GM12878 (cell line): ENCODE measurements around the gene AGTPBP1. TPM values are rescaled to one million over a fixed set of nuclear protein-coding genes. Genes with fewer than 3 reads are reported as not detected.

Experiments
- ATF7 ChIP-seq: fragments of 450-650 bp; IDR thresholded peaks from 2 replicates; pipeline ENCODE4 v1.6.1; 2016; ENCODE audit warnings: low read depth, mild to moderate bottlenecking
- BCL11A ChIP-seq: IDR thresholded peaks from 2 replicates; pipeline ENCODE4 v1.6.1; 2011; ENCODE audit warnings: low read depth, low read length
- BMI1 ChIP-seq: fragments of 450-650 bp; IDR thresholded peaks from 2 replicates; pipeline ENCODE4 v1.6.1; 2016; ENCODE audit warnings: mild to moderate bottlenecking, moderate library complexity, borderline replicate concordance
- CHD4 ChIP-seq: fragments of 200-600 bp; sonication (generic); IDR thresholded peaks from 2 replicates; pipeline ENCODE4 v1.6.1; 2016; ENCODE audit warnings: mild to moderate bottlenecking
- CREB1 ChIP-seq: IDR thresholded peaks from 2 replicates; pipeline ENCODE4 v1.6.1; 2012; ENCODE audit warnings: low read depth, mild to moderate bottlenecking, inconsistent platforms
- CREM ChIP-seq: IDR thresholded peaks from 2 replicates; pipeline ENCODE4 v1.6.1; 2014; ENCODE audit warnings: antibody characterized with exemption, low read depth
- E4F1 ChIP-seq: fragments of 450-650 bp; IDR thresholded peaks from 2 replicates; pipeline ENCODE4 v1.6.1; 2018; ENCODE audit warnings: borderline replicate concordance, mild to moderate bottlenecking; ENCODE audit not compliant: partially characterized antibody
- GABPA ChIP-seq: IDR thresholded peaks from 2 replicates; pipeline ENCODE4 v1.6.1; 2014; ENCODE audit warnings: antibody characterized with exemption, low read depth, mild to moderate bottlenecking, inconsistent platforms
- IKZF2 ChIP-seq, 2 experiments: fragments of 450-650 bp; IDR thresholded peaks; 2 replicates each; pipeline ENCODE4 v1.6.1; 2017; ENCODE audit warnings: mild to moderate bottlenecking in 2 of 2, moderate library complexity in 2 of 2
- IRF4 ChIP-seq: IDR thresholded peaks from 2 replicates; pipeline ENCODE4 v1.6.1; 2011; ENCODE audit warnings: low read depth, low read length
- JUNB ChIP-seq: IDR thresholded peaks from 2 replicates; pipeline ENCODE4 v1.6.1; 2016; ENCODE audit warnings: antibody characterized with exemption, mild to moderate bottlenecking
- KDM1A ChIP-seq: fragments of 200-600 bp; sonication (generic); IDR thresholded peaks from 2 replicates; pipeline ENCODE4 v1.6.1; 2016; ENCODE audit warnings: borderline replicate concordance
- MEF2B ChIP-seq: fragments of 450-650 bp; IDR thresholded peaks from 2 replicates; pipeline ENCODE4 v1.6.1; 2018; ENCODE audit warnings: mild to moderate bottlenecking, moderate library complexity; ENCODE audit not compliant: partially characterized antibody, poor library complexity, severe bottlenecking
- MYC ChIP-seq: IDR thresholded peaks from 2 replicates; pipeline ENCODE4 v1.6.1; 2011; ENCODE audit warnings: mild to moderate bottlenecking, low read length, moderate library complexity, inconsistent platforms; ENCODE audit not compliant: insufficient read depth, insufficient replicate concordance, insufficient read length, severe bottlenecking
- NFIC ChIP-seq: IDR thresholded peaks from 2 replicates; pipeline ENCODE4 v1.6.1; 2012; ENCODE audit warnings: low read depth, mild to moderate bottlenecking, inconsistent platforms, low read length, moderate library complexity
- NRF1 ChIP-seq: conservative IDR thresholded peaks from 2 replicates; pipeline ENCODE4 v1.6.1; 2011; ENCODE audit warnings: mild to moderate bottlenecking, low read depth, low read length, improper control_type of control experiment
- PAX5 ChIP-seq: IDR thresholded peaks from 2 replicates; pipeline ENCODE4 v1.6.1; 2011; ENCODE audit warnings: low read depth, low read length, borderline replicate concordance
- PML ChIP-seq: IDR thresholded peaks from 2 replicates; pipeline ENCODE4 v1.6.1; 2012; ENCODE audit warnings: low read length, inconsistent platforms
- RAD51 ChIP-seq: fragments of 450-650 bp; IDR thresholded peaks from 2 replicates; pipeline ENCODE4 v1.6.1; 2016; ENCODE audit warnings: moderate library complexity, mild to moderate bottlenecking, inconsistent platforms
- RBBP5 ChIP-seq: fragments of 200-600 bp; sonication (generic); conservative IDR thresholded peaks from 2 replicates; pipeline ENCODE4 v1.6.1; 2016
- RCOR1 ChIP-seq: conservative IDR thresholded peaks from 2 replicates; pipeline ENCODE4 v1.6.1; 2012; ENCODE audit warnings: low read depth, low read length, improper control_type of control experiment
- RFX5 ChIP-seq: IDR thresholded peaks from 2 replicates; pipeline ENCODE4 v1.6.1; 2011; ENCODE audit warnings: low read depth, low read length, improper control_type of control experiment
- RUNX3 ChIP-seq: IDR thresholded peaks from 2 replicates; pipeline ENCODE4 v1.6.1; 2012; ENCODE audit warnings: low read length, inconsistent platforms
- STAT1 ChIP-seq: fragments of 450-650 bp; conservative IDR thresholded peaks from 2 replicates; pipeline ENCODE4 v1.6.1; 2014; ENCODE audit warnings: antibody characterized with exemption, mild to moderate bottlenecking
- YBX1 ChIP-seq: fragments of 450-650 bp; IDR thresholded peaks from 2 replicates; pipeline ENCODE4 v1.6.1; 2016; ENCODE audit warnings: antibody characterized with exemption
- YY1 ChIP-seq: IDR thresholded peaks from 2 replicates; pipeline ENCODE4 v1.6.1; 2011; ENCODE audit warnings: low read depth, mild to moderate bottlenecking, low read length
- ZNF217 ChIP-seq: fragments of 450-650 bp; IDR thresholded peaks from 2 replicates; pipeline ENCODE4 v1.6.1; 2017; ENCODE audit warnings: antibody characterized with exemption, mild to moderate bottlenecking
- polyA plus RNA-seq, 11 experiments: library from polyadenylated mRNA; depleted of rRNA in 4 of 11; unstranded in 6 of 11; stranded (reverse) in 5 of 11; fragments of >200 nt; fragmentation: Nextera tagmentation in 4 of 11; fragmentation: Illumina TruSeq in 1 of 11; extraction: Ambion mirVana in 4 of 11; extraction: Trizol in 1 of 11; gene quantifications; 1 replicate in 1 of 11; 2 replicates in 10 of 11; pipeline versions ENCODE4 v1.2.1 to v1.2.3, GENCODE V29; 2011 to 2016; ENCODE audit warnings: inconsistent platforms in 2 of 11, missing spikeins in 2 of 11, low read depth in 1 of 11
- total RNA-seq, 4 experiments: library from RNA; depleted of rRNA in 3 of 4; stranded (reverse); fragments of >200 nt in 3 of 4; fragmentation: Illumina TruSeq in 1 of 4; extraction: Trizol in 1 of 4; gene quantifications; 2 replicates each; pipeline versions ENCODE4 v1.2.1 to v1.2.3, GENCODE V29; 2013 to 2021
- TF ChIP-seq, protein P1 (sequence below): fragments of 450-650 bp; IDR thresholded peaks from 2 replicates; pipeline ENCODE4 v1.6.1; 2017; ENCODE audit warnings: low read depth, mild to moderate bottlenecking, moderate library complexity
- TF ChIP-seq, protein P2 (sequence below): fragments of 450-650 bp; IDR thresholded peaks from 2 replicates; pipeline ENCODE4 v1.6.1; 2017; ENCODE audit warnings: mild to moderate bottlenecking

Gene AGTPBP1
- total and polyA plus RNA-seq, 10 of the 15 experiments (the other 5 are each of a cell fraction or from before 2014, with no cell fraction given) = 6.1 to 35.2 (median 20.0) TPM

DNA sequence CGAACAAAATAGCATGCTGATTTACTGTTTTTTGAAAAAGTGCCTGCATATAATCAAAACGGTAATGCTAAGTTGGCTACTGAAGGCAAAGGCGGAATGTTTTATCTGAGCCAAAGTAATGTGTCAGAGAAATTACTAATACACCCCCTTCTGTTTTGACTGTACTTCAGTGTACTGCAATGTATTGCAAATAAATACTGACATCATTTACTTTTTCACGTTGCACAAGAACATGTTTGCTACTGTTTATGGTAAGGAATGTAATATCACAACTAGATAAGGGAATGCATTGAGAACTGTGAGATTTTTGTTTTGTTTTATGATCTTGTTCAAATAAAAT is 813 bp upstream of the AGTPBP1 start (continued):
- TF ChIP-seq, protein P1, sequence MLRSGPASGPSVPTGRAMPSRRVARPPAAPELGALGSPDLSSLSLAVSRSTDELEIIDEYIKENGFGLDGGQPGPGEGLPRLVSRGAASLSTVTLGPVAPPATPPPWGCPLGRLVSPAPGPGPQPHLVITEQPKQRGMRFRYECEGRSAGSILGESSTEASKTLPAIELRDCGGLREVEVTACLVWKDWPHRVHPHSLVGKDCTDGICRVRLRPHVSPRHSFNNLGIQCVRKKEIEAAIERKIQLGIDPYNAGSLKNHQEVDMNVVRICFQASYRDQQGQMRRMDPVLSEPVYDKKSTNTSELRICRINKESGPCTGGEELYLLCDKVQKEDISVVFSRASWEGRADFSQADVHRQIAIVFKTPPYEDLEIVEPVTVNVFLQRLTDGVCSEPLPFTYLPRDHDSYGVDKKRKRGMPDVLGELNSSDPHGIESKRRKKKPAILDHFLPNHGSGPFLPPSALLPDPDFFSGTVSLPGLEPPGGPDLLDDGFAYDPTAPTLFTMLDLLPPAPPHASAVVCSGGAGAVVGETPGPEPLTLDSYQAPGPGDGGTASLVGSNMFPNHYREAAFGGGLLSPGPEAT = no peak
- peak; percentile 70; the same call in 1 of the 2 replicates for TF ChIP-seq NFIC
- TF ChIP-seq RBBP5 = no peak
- no peak for TF ChIP-seq MYC
- no peak for TF ChIP-seq GABPA
- TF ChIP-seq ATF7 = no peak
- TF ChIP-seq RFX5 = no peak
- TF ChIP-seq, protein P2, sequence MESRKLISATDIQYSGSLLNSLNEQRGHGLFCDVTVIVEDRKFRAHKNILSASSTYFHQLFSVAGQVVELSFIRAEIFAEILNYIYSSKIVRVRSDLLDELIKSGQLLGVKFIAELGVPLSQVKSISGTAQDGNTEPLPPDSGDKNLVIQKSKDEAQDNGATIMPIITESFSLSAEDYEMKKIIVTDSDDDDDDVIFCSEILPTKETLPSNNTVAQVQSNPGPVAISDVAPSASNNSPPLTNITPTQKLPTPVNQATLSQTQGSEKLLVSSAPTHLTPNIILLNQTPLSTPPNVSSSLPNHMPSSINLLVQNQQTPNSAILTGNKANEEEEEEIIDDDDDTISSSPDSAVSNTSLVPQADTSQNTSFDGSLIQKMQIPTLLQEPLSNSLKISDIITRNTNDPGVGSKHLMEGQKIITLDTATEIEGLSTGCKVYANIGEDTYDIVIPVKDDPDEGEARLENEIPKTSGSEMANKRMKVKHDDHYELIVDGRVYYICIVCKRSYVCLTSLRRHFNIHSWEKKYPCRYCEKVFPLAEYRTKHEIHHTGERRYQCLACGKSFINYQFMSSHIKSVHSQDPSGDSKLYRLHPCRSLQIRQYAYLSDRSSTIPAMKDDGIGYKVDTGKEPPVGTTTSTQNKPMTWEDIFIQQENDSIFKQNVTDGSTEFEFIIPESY = no peak
- no peak for TF ChIP-seq CREB1
- 0 out of 2 replicates have a peak, but pooled peaks have one; percentile 4 for TF ChIP-seq RUNX3
- TF ChIP-seq BMI1 = no peak
- TF ChIP-seq PML = peak; percentile 58; the same call in 1 of the 2 replicates
- TF ChIP-seq STAT1 = no peak
- TF ChIP-seq BCL11A = no peak
- peak; percentile 88 for TF ChIP-seq JUNB
- TF ChIP-seq CHD4 = no peak
- no peak for TF ChIP-seq RCOR1
- TF ChIP-seq ZNF217 = no peak
- TF ChIP-seq PAX5 = no peak
- TF ChIP-seq IRF4 = peak; percentile 50; the same call in 1 of the 2 replicates
- no peak for TF ChIP-seq IKZF2 (IDR thresholded peaks at IDR 0.05)
- TF ChIP-seq YBX1 = no peak
- TF ChIP-seq E4F1 = no peak
- no peak; the same call in 1 of the 2 replicates for TF ChIP-seq RAD51
- TF ChIP-seq MEF2B = no peak
- TF ChIP-seq KDM1A = no peak
- TF ChIP-seq NRF1 = no peak
- no peak for TF ChIP-seq YY1
- TF ChIP-seq CREM = 0 out of 2 replicates have a peak, but pooled peaks have one; percentile 23
